Astrocyte (in vitro differentiated cells and primary cell): ENCODE results near the gene PIGO.

Experiments
- CTCF ChIP-seq: IDR thresholded peaks from 2 replicates; pipeline ENCODE4 v1.5.1; 2011; ENCODE audit warnings: low read depth, mild to moderate bottlenecking, inconsistent platforms, low read length, moderate library complexity; ENCODE audit not compliant: insufficient read depth
- EZH2 ChIP-seq: IDR thresholded peaks from 2 replicates; pipeline ENCODE4 v1.6.1; 2012; ENCODE audit warnings: mild to moderate bottlenecking, low read length, inconsistent platforms; ENCODE audit not compliant: insufficient read depth

- TF ChIP-seq CTCF = no peak
- TF ChIP-seq EZH2 = no peak
Measured at GRCh38 chr9:35070823-35071813, 25.3 kb downstream of the PIGO start.
